Fibroblast of skin of left biceps (primary cell): ENCODE results near the gene CDH11.
A peak's percentile ranks its signal among the peaks of the same experiment; 100 is the strongest.

Experiments used
- DNase-seq, 2 experiments: peaks; one replicate each; pipeline ENCODE4 v3.0.0-alpha.2; 2013; ENCODE audit warnings: low read depth in 2 of 2

CDH11 gene

GRCh38 chr16:65024767-65025178 lies 97.1 kb downstream of the CDH11 start:
- DNase-seq: no peak

- DNase-seq: no peak
Observed at GRCh38 chr16:65023802-65024201, 98.1 kb downstream of the CDH11 start.

GRCh38 chr16:65021852-65022595 lies 99.8 kb downstream of the CDH11 start:
- no peak for DNase-seq

- DNase-seq: no peak
Observed at GRCh38 chr16:65016754-65017153, 105.1 kb downstream of the CDH11 start.

GRCh38 chr16:65015599-65015998 lies 106.3 kb downstream of the CDH11 start:
- DNase-seq: no peak

GRCh38 chr16:65012357-65012756 lies 109.5 kb downstream of the CDH11 start:
- peak; percentile 8 to 14 for DNase-seq

GRCh38 chr16:65010125-65010524 lies 111.7 kb downstream of the CDH11 start:
- DNase-seq: no peak

- DNase-seq: no peak
Observed at GRCh38 chr16:65005696-65006095, 116.2 kb downstream of the CDH11 start.

- DNase-seq: no peak
Observed at GRCh38 chr16:65004570-65004969, 117.3 kb downstream of the CDH11 start.

- no peak for DNase-seq
Observed at GRCh38 chr16:65003621-65004020, 118.2 kb downstream of the CDH11 start.

- DNase-seq: peak; percentile 88 to 91
Observed at GRCh38 chr16:65002265-65002664, 119.6 kb downstream of the CDH11 start.

GRCh38 chr16:65000654-65001053 lies 121.2 kb downstream of the CDH11 start:
- no peak for DNase-seq

GRCh38 chr16:64997751-64998150 lies 124.1 kb downstream of the CDH11 start:
- no peak for DNase-seq

GRCh38 chr16:64997121-64997520 lies 124.7 kb downstream of the CDH11 start:
- no peak for DNase-seq

- no peak for DNase-seq
Observed at GRCh38 chr16:64996641-64997040, 125.2 kb downstream of the CDH11 start.

GRCh38 chr16:64993464-64993863 lies 128.4 kb downstream of the CDH11 start:
- DNase-seq: no peak

- no peak for DNase-seq
Observed at GRCh38 chr16:64991001-64991400, 130.9 kb downstream of the CDH11 start.

- DNase-seq: no peak
Observed at GRCh38 chr16:64990101-64990500, 131.8 kb downstream of the CDH11 start.

GRCh38 chr16:64989050-64989449 lies 132.8 kb downstream of the CDH11 start:
- DNase-seq: no peak

GRCh38 chr16:64983963-64984362 lies 137.9 kb downstream of the CDH11 start:
- DNase-seq: peak; percentile 60 to 71

- no peak for DNase-seq
Observed at GRCh38 chr16:64983231-64983630, 138.6 kb downstream of the CDH11 start.

GRCh38 chr16:64982581-64982980 lies 139.3 kb downstream of the CDH11 start:
- DNase-seq: peak; percentile 40 to 41

- no peak for DNase-seq
Observed at GRCh38 chr16:64981568-64982281, 140.1 kb downstream of the CDH11 start.
